Suprapubic skin (tissue), 4 donors: Measurements from ENCODE around the gene TPD52L1.

ENCODE experiments used
- CTCF ChIP-seq, 2 donors: fragments of 200-600 bp in 1 of 2; fragments of 450-650 bp in 1 of 2; sonication (generic) in 1 of 2; IDR thresholded peaks; one replicate each; pipeline ENCODE4 v1.5.1; 2016 to 2019; ENCODE audit warnings: antibody characterized with exemption in 2 of 2, mild to moderate bottlenecking in 1 of 2, moderate library complexity in 1 of 2
- EP300 ChIP-seq: sonication (generic); formaldehyde crosslinking; IDR thresholded peaks from one replicate; pipeline ENCODE4 v1.6.1; 2017; ENCODE audit warnings: antibody characterized with exemption
- POLR2A ChIP-seq, 2 donors: fragments of 450-650 bp; IDR thresholded peaks; one replicate each; pipeline ENCODE4 v1.6.1; 2017; ENCODE audit warnings: antibody characterized with exemption in 2 of 2, mild to moderate bottlenecking in 2 of 2, moderate library complexity in 2 of 2
- POLR2AphosphoS5 ChIP-seq, 3 donors: sonication (generic); formaldehyde crosslinking; IDR thresholded peaks; one replicate each; pipeline ENCODE4 v1.6.1; 2017; ENCODE audit warnings: antibody characterized with exemption in 3 of 3

- TF ChIP-seq POLR2A (IDR thresholded peaks at IDR 0.05) (no peak), CTCF (IDR thresholded peaks at IDR 0.05) (no peak), EP300 (no peak), POLR2AphosphoS5 (IDR thresholded peaks at IDR 0.05) (no peak)
These were observed 92.1 kb downstream of the TPD52L1 start for GRCh38 chr6:125245523-125246264.
